Activated CD4-positive, CD25-positive, alpha-beta regulatory T cell treated with anti-CD3 and anti-CD28 coated beads, Interleukin-2, amount 50 U/mL, for 72 hours (primary cell): ENCODE data around the gene PHF13.

Experiments
- DNase-seq: peaks from one replicate; pipeline ENCODE4 v3.0.0; 2021

PHF13 gene

GRCh38 chr1:6602669-6603237 lies 10.8 kb upstream of the PHF13 start, which contains the start of gene KLHL21:
Gene KLHL21, minus strand, starts transcription at chr1:6602869. Its CDS starts 52 bp downstream, at chr1:6602817.
- DNase-seq = peak; percentile 90

GRCh38 chr1:6603238-6603914 lies 10.2 kb upstream of the PHF13 start:
- peak; percentile 59 for DNase-seq

GRCh38 chr1:6603915-6604558 lies 9.5 kb upstream of the PHF13 start:
- DNase-seq = no peak

- peak; percentile 63 for DNase-seq
Measured at GRCh38 chr1:6612641-6613360, 730 bp upstream of the PHF13 start.

- peak; percentile 57 for DNase-seq
Measured at GRCh38 chr1:6614019-6614928, 743 bp downstream of the PHF13 start.

- no peak for DNase-seq
Measured at GRCh38 chr1:6614929-6615785, 1.6 kb downstream of the PHF13 start.

GRCh38 chr1:6619045-6619444 lies 5.5 kb downstream of the PHF13 start:
- no peak for DNase-seq

GRCh38 chr1:6621429-6622391 lies 8.2 kb downstream of the PHF13 start:
- DNase-seq = no peak

GRCh38 chr1:6622396-6623152 lies 9.0 kb downstream of the PHF13 start:
- DNase-seq = no peak

- DNase-seq = no peak
Measured at GRCh38 chr1:6623269-6623965, 9.9 kb downstream of the PHF13 start.

- peak; percentile 87 for DNase-seq
Measured at GRCh38 chr1:6624710-6625583, 11.4 kb downstream of the PHF13 start, which contains the start of gene THAP3. Gene THAP3, plus strand, starts transcription at chr1:6624868. Its CDS starts 351 bp downstream, at chr1:6625219.

- DNase-seq = no peak
Measured at GRCh38 chr1:6625584-6626149, 12.1 kb downstream of the PHF13 start.

- DNase-seq = no peak
Measured at GRCh38 chr1:6627031-6627430, 13.5 kb downstream of the PHF13 start.

GRCh38 chr1:6627841-6628545 lies 14.5 kb downstream of the PHF13 start:
- DNase-seq = no peak

- DNase-seq = no peak
Measured at GRCh38 chr1:6628971-6629479, 15.5 kb downstream of the PHF13 start.

- no peak for DNase-seq
Measured at GRCh38 chr1:6630027-6630426, 16.5 kb downstream of the PHF13 start.
